HepG2 (cell line): Measurements from ENCODE around the gene DLG5. TPM values are rescaled to one million over a fixed set of nuclear protein-coding genes. Genes with fewer than 3 reads are reported as not detected.

ENCODE experiments used
- ATAC-seq: fragments of 200-7000 bp; cut with Tn5 transposase; 3 replicates; pipeline ENCODE4 v1.9.1; 2020; ENCODE audit warnings: mild to moderate bottlenecking, moderate library complexity
- BruUV-seq: library from RNA; stranded (reverse); fragments of 400-500 nt; replicated peaks from 2 replicates; lab custom pipeline; 2021; lab: Mats Ljungman, UMichigan
- CTCF ChIA-PET: fragments of 300-600 bp; formaldehyde crosslinking; extraction: SDS; loops from one replicate; lab custom pipeline; 2021; ENCODE audit warnings: low total read pairs, inconsistent platforms, low intra/inter-chr PET ratio; lab: Yijun Ruan, JAX
- POLR2A ChIA-PET: fragments of 350-600 bp; sonication (Branson Sonifier 250); formaldehyde crosslinking; loops from one replicate; lab custom pipeline; 2020; ENCODE audit warnings: antibody characterized with exemption, inconsistent platforms; lab: Yijun Ruan, JAX
- DNase-seq: peaks from one replicate; pipeline ENCODE4 v3.0.0-alpha.2; 2015; ENCODE audit warnings: low spot score
- FAIRE-seq: peaks from 3 replicates; lab custom pipeline; 2011; peaks lifted over from hg19 to GRCh38; lab: Jason Lieb, UNC
- H2AFZ ChIP-seq: one replicate; pipeline ENCODE4 v1.6.1; 2011; ENCODE audit warnings: low read length, inconsistent platforms
- H3K27ac ChIP-seq: fragments of 300-600 bp; 3 replicates; pipeline ENCODE4 v1.8.0; 2011; ENCODE audit warnings: mixed run types, mild to moderate bottlenecking, mixed read lengths, low read length, inconsistent platforms; ENCODE audit not compliant: insufficient read depth; ENCODE audit errors: extremely low read length
- H3K27me3 ChIP-seq, 2 experiments: fragments of 200-600 bp in 1 of 2; 2 replicates in 1 of 2; 3 replicates in 1 of 2; pipeline versions ENCODE4 v1.6.0 to v1.8.0; 2011; ENCODE audit warnings: low read length in 2 of 2, mild to moderate bottlenecking in 2 of 2, moderate library complexity in 2 of 2, inconsistent platforms in 1 of 2; ENCODE audit not compliant: insufficient read depth in 2 of 2, control insufficient read depth in 1 of 2
- H3K36me3 ChIP-seq, 2 experiments: fragments of 200-600 bp in 1 of 2; replicated peaks in 1 of 2; 2 replicates in 1 of 2; 3 replicates in 1 of 2; pipeline versions ENCODE4 v1.5.1 to v1.8.0; 2011; ENCODE audit warnings: low read length in 2 of 2, inconsistent platforms in 1 of 2; ENCODE audit not compliant: insufficient read depth in 2 of 2, control insufficient read depth in 1 of 2
- H3K4me1 ChIP-seq: 2 replicates; pipeline ENCODE4 v1.5.1; 2012; ENCODE audit warnings: low read length, inconsistent platforms; ENCODE audit not compliant: insufficient read depth
- H3K4me2 ChIP-seq: 2 replicates; pipeline ENCODE4 v1.6.0; 2011; ENCODE audit warnings: low read depth, low read length, inconsistent platforms
- H3K4me3 ChIP-seq, 3 experiments: fragments of 200-600 bp in 1 of 3; sonication (generic), shearing (Covaris generic) in 1 of 3; replicated peaks in 1 of 3; 2 replicates each; pipeline ENCODE4 v1.5.1; 2011 to 2016; ENCODE audit warnings: low read length in 3 of 3, inconsistent platforms in 2 of 3, low read depth in 2 of 3, mild to moderate bottlenecking in 2 of 3, control low read depth in 1 of 3, mixed read lengths in 1 of 3; ENCODE audit not compliant: insufficient read depth in 1 of 3
- H3K79me2 ChIP-seq: one replicate; pipeline ENCODE4 v1.6.1; 2011; ENCODE audit warnings: low read length, inconsistent platforms; ENCODE audit not compliant: insufficient read depth
- H3K9ac ChIP-seq: 2 replicates; pipeline ENCODE4 v1.6.0; 2011; ENCODE audit warnings: mild to moderate bottlenecking, low read depth, low read length, inconsistent platforms; ENCODE audit not compliant: insufficient read depth
- H3K9me3 ChIP-seq: 2 replicates; pipeline ENCODE4 v1.5.1; 2012; ENCODE audit warnings: mild to moderate bottlenecking, low read length
- H4K20me1 ChIP-seq: 2 replicates; pipeline ENCODE4 v1.6.0; 2011; ENCODE audit warnings: inconsistent platforms, mild to moderate bottlenecking, low read length, moderate library complexity; ENCODE audit not compliant: insufficient read depth
- BCLAF1 ChIP-seq: fragments of 450-650 bp; IDR thresholded peaks from 2 replicates; pipeline ENCODE4 v1.6.1; 2017; ENCODE audit warnings: mild to moderate bottlenecking
- BRD4 ChIP-seq: sonication (generic); formaldehyde crosslinking; IDR thresholded peaks from 2 replicates; pipeline ENCODE4 v1.4.0; 2020; ENCODE audit warnings: missing genetic modification reagents
- HNF4A ChIP-seq: sonication (generic); formaldehyde crosslinking; IDR thresholded peaks from 2 replicates; pipeline ENCODE4 v1.4.0; 2020; ENCODE audit warnings: missing genetic modification reagents
- KDM3A ChIP-seq: IDR thresholded peaks from 2 replicates; pipeline ENCODE4 v1.6.1; 2018; ENCODE audit warnings: low read depth, missing compliant biosample characterization
- NPAS2 ChIP-seq: sonication (generic); formaldehyde crosslinking; IDR thresholded peaks from 2 replicates; pipeline ENCODE4 v1.8.0; 2022; ENCODE audit warnings: mild to moderate bottlenecking, missing genetic modification reagents, borderline replicate concordance
- NR0B2 ChIP-seq: sonication (generic); formaldehyde crosslinking; IDR thresholded peaks from 2 replicates; pipeline ENCODE4 v1.4.0; 2020; ENCODE audit warnings: mild to moderate bottlenecking, missing genetic modification reagents
- SIX4 ChIP-seq: sonication (generic); formaldehyde crosslinking; IDR thresholded peaks from 2 replicates; pipeline ENCODE4 v1.4.0; 2020; ENCODE audit warnings: missing genetic modification reagents
- TAF1 ChIP-seq: sonication (generic); formaldehyde crosslinking; IDR thresholded peaks from 2 replicates; pipeline ENCODE4 v1.4.0; 2020; ENCODE audit warnings: missing genetic modification reagents
- TRIM22 ChIP-seq: fragments of 450-650 bp; IDR thresholded peaks from 2 replicates; pipeline ENCODE4 v1.6.1; 2017
- ZNF12 ChIP-seq: sonication (generic); formaldehyde crosslinking; IDR thresholded peaks from 2 replicates; pipeline ENCODE4 v1.5.0; 2020; ENCODE audit warnings: missing genetic modification reagents
- ZNF263 ChIP-seq: sonication (generic); formaldehyde crosslinking; IDR thresholded peaks from 2 replicates; pipeline ENCODE4 v1.4.0; 2020; ENCODE audit warnings: missing genetic modification reagents
- ZNF629 ChIP-seq: sonication (generic); formaldehyde crosslinking; conservative IDR thresholded peaks from 2 replicates; pipeline ENCODE4 v1.5.0; 2020; ENCODE audit warnings: missing genetic modification reagents
- WGBS: methylation state at CpG from one replicate; pipeline ENCODE4 v1.1.6; 2017; ENCODE audit warnings: low lambda C conversion rate; 5-methylcytosine and 5-hydroxymethylcytosine counted together
- in situ Hi-C: cut with HindIII; loops from 2 replicates; pipeline ENCODE4 v1.10.0; 2017; ENCODE audit warnings: low pct_unique_long_range_greater_than_20kb; ENCODE audit not compliant: extremely low pct_ligation_motif_present
- intact Hi-C: fragments of 100-400 bp; cut with micrococcal nuclease; formaldehyde crosslinking; loops from one replicate; pipeline ENCODE4 v1.10.0; 2022; ENCODE audit not compliant: unreplicated experiment
- polyA plus RNA-seq, 8 experiments: library from polyadenylated mRNA; depleted of rRNA in 3 of 8; stranded (reverse) in 7 of 8; unstranded in 1 of 8; fragments of >200 nt; fragmentation: Illumina TruSeq in 4 of 8; extraction: Trizol in 4 of 8; gene quantifications; 2 replicates each; pipeline versions ENCODE4 v1.2.1 to v1.2.3, GENCODE V29; 2011 to 2016; ENCODE audit warnings: low read depth in 4 of 8, missing spikeins in 1 of 8, mixed read lengths in 1 of 8; ENCODE audit not compliant: insufficient read depth in 1 of 8
- total RNA-seq, 5 experiments: library from RNA; depleted of rRNA; stranded (reverse); fragments of >200 nt; fragmentation: Illumina TruSeq; extraction: Trizol; gene quantifications; 2 replicates each; pipeline ENCODE4 v1.2.3, GENCODE V29; 2016; ENCODE audit warnings: low read depth in 1 of 5
- TF ChIP-seq, protein P1 (sequence below): sonication (generic); formaldehyde crosslinking; IDR thresholded peaks from 2 replicates; pipeline ENCODE4 v1.4.0; 2020; ENCODE audit warnings: mild to moderate bottlenecking, missing genetic modification reagents

DLG5 gene
- total and polyA plus RNA-seq, 2 of the 13 experiments (the other 11 are each of a cell fraction or from before 2014, with no cell fraction given), result 15.5 to 18.2 TPM

GRCh38 chr10:77887631-77888355 is 38.8 kb downstream of the DLG5 start (continued):
- TF ChIP-seq NR0B2 (CRISPR knock-in tag) (no peak), KDM3A (CRISPR knock-in tag) (no peak; the same call in 1 of the 2 replicates)

DNA sequence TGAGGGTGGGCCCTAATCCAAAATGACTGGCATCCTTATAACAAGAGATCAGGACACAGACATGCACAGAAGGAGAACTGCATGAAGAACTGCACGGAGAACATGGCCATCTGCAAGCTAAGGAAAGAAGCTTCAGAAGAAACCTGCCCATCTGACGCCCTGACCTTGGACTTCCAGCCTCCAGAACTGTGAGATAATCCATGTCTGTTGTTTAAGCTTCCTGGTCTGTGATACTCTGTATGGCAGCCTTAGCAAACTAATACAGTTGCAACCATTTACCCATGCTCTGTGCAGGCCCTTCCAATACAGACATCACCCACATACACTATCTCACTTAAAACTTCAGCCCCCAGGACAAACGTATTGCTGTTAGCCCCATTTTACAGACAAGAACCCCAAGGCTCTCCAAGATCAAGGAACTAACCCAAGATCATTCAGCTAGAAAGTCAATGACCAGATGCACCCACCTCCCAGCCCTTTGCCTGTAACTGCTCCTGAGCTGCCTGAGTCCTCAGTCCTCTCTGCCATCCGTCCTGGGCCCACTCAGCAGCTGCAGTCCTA is 39.7 kb downstream of the DLG5 start:
- FAIRE-seq (peak; percentile 59), DNase-seq (no peak), ATAC-seq (no peak)
- peak overlapping the region; percentile 62; the same call in 1 of the 2 replicates for H3K9ac ChIP-seq
- no peak overlapping the region for H2AFZ ChIP-seq
- BruUV-seq, result no TSS peak
- H3K9me3 ChIP-seq, result no peaks in the 10 kb centered on the region
- 42% methylated on average over 3 of the region's 4 CpGs for WGBS
- H3K4me2 ChIP-seq, result peak overlapping the region; percentile 90
- H3K27ac ChIP-seq, result peak overlapping the region; percentile 83
- H4K20me1 ChIP-seq, result no peaks in the 10 kb centered on the region; the same call in 1 of the 2 replicates
- H3K4me3 ChIP-seq, result peak overlapping the region in 2 of 3 experiments; percentile 44 to 60; a peak in 3 of 6 replicates
- POLR2A ChIA-PET, result interaction anchor here (0.8 to 3.4 kb wide), 6 partner anchors 14 to 103 kb away, joined by 3 to 13 read pairs (median 4); no protein-coding TSS in a partner anchor
- intact Hi-C loops (loop anchor here (1.0 kb wide), 1 partner anchor 38 kb away; no protein-coding TSS in a partner anchor), in situ Hi-C loops (loop anchor here (5.0 kb wide), 1 partner anchor 40 kb away; no protein-coding TSS in a partner anchor)
- CTCF ChIA-PET, result no interaction called here
- H3K4me1 ChIP-seq, result peaks cover 78% of the 10 kb centered on the region
- peak; percentile 90 for TF ChIP-seq ZNF629 (CRISPR knock-in tag)
- peak; percentile 58; the same call in 1 of the 2 replicates for TF ChIP-seq ZNF12 (CRISPR knock-in tag)
- TF ChIP-seq HNF4A (CRISPR knock-in tag), result peak; percentile 39; the same call in 1 of the 2 replicates
- no peak for TF ChIP-seq TRIM22
- no peak for TF ChIP-seq SIX4 (CRISPR knock-in tag)
- TF ChIP-seq, protein P1, sequence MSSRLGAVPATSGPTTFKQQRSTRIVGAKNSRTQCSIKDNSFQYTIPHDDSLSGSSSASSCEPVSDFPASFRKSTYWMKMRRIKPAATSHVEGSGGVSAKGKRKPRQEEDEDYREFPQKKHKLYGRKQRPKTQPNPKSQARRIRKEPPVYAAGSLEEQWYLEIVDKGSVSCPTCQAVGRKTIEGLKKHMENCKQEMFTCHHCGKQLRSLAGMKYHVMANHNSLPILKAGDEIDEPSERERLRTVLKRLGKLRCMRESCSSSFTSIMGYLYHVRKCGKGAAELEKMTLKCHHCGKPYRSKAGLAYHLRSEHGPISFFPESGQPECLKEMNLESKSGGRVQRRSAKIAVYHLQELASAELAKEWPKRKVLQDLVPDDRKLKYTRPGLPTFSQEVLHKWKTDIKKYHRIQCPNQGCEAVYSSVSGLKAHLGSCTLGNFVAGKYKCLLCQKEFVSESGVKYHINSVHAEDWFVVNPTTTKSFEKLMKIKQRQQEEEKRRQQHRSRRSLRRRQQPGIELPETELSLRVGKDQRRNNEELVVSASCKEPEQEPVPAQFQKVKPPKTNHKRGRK (CRISPR knock-in tag), result no peak
- no peak for TF ChIP-seq BCLAF1
- TF ChIP-seq NPAS2 (CRISPR knock-in tag), result no peak
- TF ChIP-seq TAF1, result no peak
- TF ChIP-seq ZNF263 (CRISPR knock-in tag), result peak; percentile 24; the same call in 1 of the 2 replicates
- TF ChIP-seq BRD4 (CRISPR knock-in tag), result 0 out of 2 replicates have a peak, but pooled peaks have one; percentile 36
- no peaks in the 10 kb centered on the region for H3K27me3 ChIP-seq
- H3K36me3 ChIP-seq, result no peaks in the 10 kb centered on the region
- peaks cover 32% of the 10 kb centered on the region for H3K79me2 ChIP-seq
